Mononuclear cell (primary cell): ENCODE results near the gene LMO7. TPM values are rescaled to one million over a fixed set of nuclear protein-coding genes. Genes with fewer than 3 reads are reported as not detected.

Experiments used
- H3K27me3 ChIP-seq: 2 replicates; pipeline ENCODE4 v1.6.0; 2011; ENCODE audit warnings: low read length, control low read depth; ENCODE audit not compliant: insufficient read depth
- H3K4me1 ChIP-seq: 2 replicates; pipeline ENCODE4 v1.5.1; 2011; ENCODE audit warnings: mild to moderate bottlenecking, low read length, control low read depth; ENCODE audit not compliant: insufficient read depth
- H3K4me3 ChIP-seq: 2 replicates; pipeline ENCODE4 v1.5.1; 2011; ENCODE audit warnings: mild to moderate bottlenecking, low read length, moderate library complexity
- H3K9me3 ChIP-seq: 2 replicates; pipeline ENCODE4 v1.5.1; 2011; ENCODE audit warnings: low read depth, mild to moderate bottlenecking, control low read depth, low read length
- total RNA-seq: library from RNA; depleted of rRNA; stranded (reverse); fragments of >200 nt; gene quantifications from one replicate; pipeline ENCODE4 v1.2.3, GENCODE V29; 2012

LMO7 gene
- total RNA-seq, 1 donor, result 18.4 TPM

- Histone ChIP-seq H3K4me3 (peak overlapping the region; percentile 55), H3K27me3 (peaks cover 28% of the 10 kb centered on the region), H3K9me3 (no peaks in the 10 kb centered on the region), H3K4me1 (peaks cover 14% of the 10 kb centered on the region)
These were observed 478 bp downstream of the LMO7 start for GRCh38 chr13:75636436-75637180.

GRCh38 chr13:75637181-75637750 lies 1.1 kb downstream of the LMO7 start:
- Histone ChIP-seq H3K9me3 (no peaks in the 10 kb centered on the region), H3K4me3 (no peak overlapping the region), H3K4me1 (peaks cover 14% of the 10 kb centered on the region), H3K27me3 (peaks cover 28% of the 10 kb centered on the region)

GRCh38 chr13:75639454-75639853 lies 3.3 kb downstream of the LMO7 start:
- no peaks in the 10 kb centered on the region for H3K9me3 ChIP-seq
- H3K4me1 ChIP-seq, result peaks cover 14% of the 10 kb centered on the region

GRCh38 chr13:75641026-75641425 lies 4.9 kb downstream of the LMO7 start:
- peaks cover 10% of the 10 kb centered on the region for H3K4me1 ChIP-seq
- peaks cover 28% of the 10 kb centered on the region for H3K27me3 ChIP-seq
- no peaks in the 10 kb centered on the region for H3K9me3 ChIP-seq
- H3K4me3 ChIP-seq, result no peak overlapping the region

More at GRCh38 chr13:75639454-75639853, 3.3 kb downstream of the LMO7 start:
- Histone ChIP-seq H3K4me3 (no peak overlapping the region), H3K27me3 (peaks cover 28% of the 10 kb centered on the region)

GRCh38 chr13:75643182-75643581 lies 7.1 kb downstream of the LMO7 start:
- Histone ChIP-seq H3K4me3 (no peak overlapping the region), H3K27me3 (peaks cover 14% of the 10 kb centered on the region), H3K9me3 (no peaks in the 10 kb centered on the region), H3K4me1 (no peaks in the 10 kb centered on the region)

GRCh38 chr13:75643693-75644092 lies 7.6 kb downstream of the LMO7 start:
- H3K4me1 ChIP-seq, result no peaks in the 10 kb centered on the region
- H3K27me3 ChIP-seq, result peaks cover 9% of the 10 kb centered on the region
- no peak overlapping the region for H3K4me3 ChIP-seq

GRCh38 chr13:75645141-75645540 lies 9.0 kb downstream of the LMO7 start:
- H3K4me3 ChIP-seq, result no peak overlapping the region
- no peaks in the 10 kb centered on the region for H3K27me3 ChIP-seq
- H3K9me3 ChIP-seq, result no peaks in the 10 kb centered on the region
- H3K4me1 ChIP-seq, result no peaks in the 10 kb centered on the region

More at GRCh38 chr13:75643693-75644092, 7.6 kb downstream of the LMO7 start:
- H3K9me3 ChIP-seq, result no peaks in the 10 kb centered on the region

GRCh38 chr13:75647126-75647784 lies 11.1 kb downstream of the LMO7 start:
- Histone ChIP-seq H3K27me3 (no peaks in the 10 kb centered on the region), H3K4me1 (no peaks in the 10 kb centered on the region), H3K4me3 (no peak overlapping the region), H3K9me3 (no peaks in the 10 kb centered on the region)

GRCh38 chr13:75648446-75648845 lies 12.3 kb downstream of the LMO7 start:
- Histone ChIP-seq H3K4me1 (no peaks in the 10 kb centered on the region), H3K4me3 (no peak overlapping the region), H3K27me3 (no peaks in the 10 kb centered on the region), H3K9me3 (no peaks in the 10 kb centered on the region)

GRCh38 chr13:75651013-75651412 lies 14.9 kb downstream of the LMO7 start:
- Histone ChIP-seq H3K27me3 (no peaks in the 10 kb centered on the region), H3K9me3 (no peaks in the 10 kb centered on the region), H3K4me1 (no peaks in the 10 kb centered on the region), H3K4me3 (no peak overlapping the region)

GRCh38 chr13:75652726-75653125 lies 16.6 kb downstream of the LMO7 start:
- Histone ChIP-seq H3K4me3 (no peak overlapping the region), H3K27me3 (no peaks in the 10 kb centered on the region), H3K9me3 (no peaks in the 10 kb centered on the region), H3K4me1 (no peaks in the 10 kb centered on the region)

GRCh38 chr13:75656425-75656989 lies 20.4 kb downstream of the LMO7 start:
- Histone ChIP-seq H3K4me1 (no peaks in the 10 kb centered on the region), H3K4me3 (no peak overlapping the region), H3K27me3 (no peaks in the 10 kb centered on the region), H3K9me3 (no peaks in the 10 kb centered on the region)

- no peaks in the 10 kb centered on the region for H3K4me1 ChIP-seq
- H3K27me3 ChIP-seq, result no peaks in the 10 kb centered on the region
- H3K9me3 ChIP-seq, result no peaks in the 10 kb centered on the region
- H3K4me3 ChIP-seq, result no peak overlapping the region
These were observed 21.0 kb downstream of the LMO7 start for GRCh38 chr13:75657111-75657510.

GRCh38 chr13:75660694-75661093 lies 24.6 kb downstream of the LMO7 start:
- no peak overlapping the region for H3K4me3 ChIP-seq
- no peaks in the 10 kb centered on the region for H3K9me3 ChIP-seq
- H3K4me1 ChIP-seq, result no peaks in the 10 kb centered on the region
- H3K27me3 ChIP-seq, result no peaks in the 10 kb centered on the region

- no peaks in the 10 kb centered on the region for H3K9me3 ChIP-seq
- H3K27me3 ChIP-seq, result no peaks in the 10 kb centered on the region
- no peak overlapping the region for H3K4me3 ChIP-seq
- no peaks in the 10 kb centered on the region for H3K4me1 ChIP-seq
These were observed 25.3 kb downstream of the LMO7 start for GRCh38 chr13:75661443-75661842.
